NCI-H2081 (cell line): ENCODE measurements around the gene RAD52.

Source experiments
- DNase-seq, 2 experiments: peaks; one replicate each; lab custom pipeline; 2025; lab: John Stamatoyannopoulos, UW

Gene RAD52

GRCh38 chr12:913919-914698, 35.4 kb downstream of the RAD52 start:
- DNase-seq = no peak

GRCh38 chr12:912466-913235, 36.8 kb downstream of the RAD52 start:
- DNase-seq = no peak

GRCh38 chr12:911191-911826, 38.2 kb downstream of the RAD52 start:
- no peak for DNase-seq

- no peak for DNase-seq
Measured at GRCh38 chr12:910416-910815, 39.1 kb downstream of the RAD52 start.

- DNase-seq = no peak
Measured at GRCh38 chr12:909861-910260, 39.6 kb downstream of the RAD52 start.

GRCh38 chr12:907413-908185, 41.9 kb downstream of the RAD52 start:
- no peak for DNase-seq

GRCh38 chr12:906062-906585, 43.4 kb downstream of the RAD52 start:
- DNase-seq = no peak

GRCh38 chr12:905261-906031, 44.0 kb downstream of the RAD52 start:
- no peak for DNase-seq

- no peak for DNase-seq
Measured at GRCh38 chr12:904010-904414, 45.5 kb downstream of the RAD52 start.

- no peak for DNase-seq
Measured at GRCh38 chr12:903055-903454, 46.4 kb downstream of the RAD52 start.

- no peak for DNase-seq
Measured at GRCh38 chr12:902581-902980, 46.9 kb downstream of the RAD52 start.

GRCh38 chr12:897386-897785, 52.1 kb downstream of the RAD52 start:
- DNase-seq = no peak

GRCh38 chr12:896031-896430, 53.5 kb downstream of the RAD52 start:
- DNase-seq = no peak

- DNase-seq = no peak
Measured at GRCh38 chr12:894226-894625, 55.3 kb downstream of the RAD52 start.

GRCh38 chr12:886206-886605, 63.3 kb downstream of the RAD52 start:
- no peak for DNase-seq

GRCh38 chr12:885701-886100, 63.8 kb downstream of the RAD52 start:
- no peak for DNase-seq

- DNase-seq = no peak
Measured at GRCh38 chr12:884746-885414, 64.6 kb downstream of the RAD52 start.

- no peak for DNase-seq
Measured at GRCh38 chr12:880656-881055, 68.8 kb downstream of the RAD52 start.

GRCh38 chr12:879641-880040, 69.9 kb downstream of the RAD52 start:
- no peak for DNase-seq

GRCh38 chr12:873954-874353, 75.5 kb downstream of the RAD52 start:
- no peak for DNase-seq

GRCh38 chr12:870378-870777, 79.1 kb downstream of the RAD52 start:
- DNase-seq = no peak
